IPS DF 4.7 (cell line): ENCODE data around the gene COL6A2.
"Not testable (repeated sequence)": the region's sequence is repeated elsewhere in the genome, so short reads cannot be mapped to it uniquely, and the experiment has no call there.

Experiments used
- DNase-seq: peaks from one replicate; pipeline ENCODE4 v3.0.0-alpha.2; 2013; ENCODE audit warnings: low spot score; ENCODE audit errors: extremely low read depth

COL6A2 gene

GRCh38 chr21:46097336-46098293 is at the start of gene COL6A2:
Gene COL6A2, plus strand, starts transcription at chr21:46098112.
- DNase-seq, result no peak

- DNase-seq, result no peak
Observed at GRCh38 chr21:46048926-46049889, 48.7 kb upstream of the COL6A2 start.

DNA sequence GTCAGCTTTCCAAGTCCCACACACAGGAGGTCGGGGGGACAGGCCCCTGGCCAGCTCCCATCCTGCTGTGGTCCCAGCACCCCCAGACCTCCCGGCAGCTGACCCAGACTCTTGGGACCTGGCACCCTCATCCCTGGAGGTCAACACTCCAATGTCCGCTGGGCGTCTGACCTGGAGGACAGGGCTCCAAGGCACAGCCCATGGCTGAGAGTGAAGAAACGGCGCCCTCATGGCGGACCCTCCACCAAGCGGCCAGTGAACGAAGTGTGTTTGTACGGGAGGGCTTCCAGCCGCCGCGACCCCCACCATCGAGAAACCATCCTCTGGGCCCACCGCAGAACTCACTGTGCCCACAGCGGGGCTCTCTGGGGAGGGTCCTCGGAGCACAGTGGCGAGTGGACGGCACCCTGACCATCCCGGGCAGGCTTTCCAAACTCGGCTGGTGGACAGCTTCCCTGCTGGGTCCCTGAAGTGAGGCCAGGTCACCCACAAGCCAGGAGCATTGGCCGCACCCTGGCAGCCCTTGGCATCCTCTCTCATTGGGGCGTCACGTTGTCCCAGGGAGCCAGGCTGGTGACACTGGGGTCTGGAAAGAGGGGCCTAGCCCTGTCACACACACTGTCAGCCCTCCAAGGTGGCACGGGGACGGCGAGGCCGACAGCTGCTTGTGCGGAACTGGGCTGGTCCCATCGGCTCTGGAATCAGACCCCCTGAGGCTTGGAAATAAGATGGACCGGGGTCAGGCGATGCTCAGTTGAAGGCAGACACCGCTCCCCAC is 47.8 kb upstream of the COL6A2 start:
- no peak for DNase-seq

DNA sequence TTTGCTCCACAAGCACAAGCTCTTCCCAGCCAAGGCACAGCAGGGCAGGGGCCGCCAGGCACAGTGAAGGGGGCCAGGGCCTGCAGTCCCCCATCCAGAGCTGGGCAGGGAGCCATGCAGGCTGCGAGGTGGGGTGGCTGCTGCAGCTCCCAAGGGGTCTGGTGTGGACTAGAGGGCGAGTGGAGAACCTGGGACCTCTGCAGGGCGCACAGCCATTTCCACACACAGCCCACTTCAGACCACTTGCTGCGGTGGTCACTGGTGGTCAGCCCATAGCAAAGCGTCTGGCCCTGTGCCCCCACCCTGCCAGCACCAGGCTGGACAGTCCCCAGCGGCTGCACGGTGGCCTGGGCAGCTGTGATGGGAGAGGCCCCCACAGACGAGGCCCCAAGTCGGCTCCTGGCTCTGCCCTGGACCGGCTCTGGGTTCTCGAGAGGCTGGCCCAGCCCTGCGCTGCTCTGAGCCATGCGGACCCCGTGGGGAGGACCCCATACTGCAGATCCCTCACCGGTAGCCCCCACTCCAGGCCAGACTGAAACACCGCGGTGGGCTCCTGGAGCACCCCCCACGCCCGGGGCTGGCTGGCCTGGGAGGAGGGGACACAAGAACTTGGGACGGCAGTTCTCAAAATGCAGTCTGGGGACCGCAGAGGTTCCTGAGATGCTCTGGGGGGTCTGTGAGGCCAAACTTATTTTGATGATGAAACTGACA is 47.1 kb upstream of the COL6A2 start:
- DNase-seq, result no peak

DNA sequence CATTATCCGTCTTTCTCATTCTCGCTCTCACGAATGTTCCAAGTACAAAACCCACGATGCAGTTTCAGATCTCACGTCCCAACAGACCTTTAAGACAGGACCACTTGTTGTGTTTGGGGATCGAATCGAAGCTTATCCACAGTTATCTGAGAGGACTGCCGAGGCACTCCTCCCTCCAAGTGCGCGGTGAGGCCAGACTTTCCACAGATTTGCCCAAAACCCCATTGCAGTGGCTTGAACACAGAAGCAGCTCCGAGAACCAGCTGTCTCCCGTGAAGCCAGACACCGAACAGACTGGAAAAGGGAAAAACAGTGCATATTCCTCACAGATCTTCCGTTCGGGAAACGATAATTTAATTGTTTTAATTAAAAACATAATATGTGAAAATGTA is 46.5 kb upstream of the COL6A2 start:
- no peak for DNase-seq

DNA sequence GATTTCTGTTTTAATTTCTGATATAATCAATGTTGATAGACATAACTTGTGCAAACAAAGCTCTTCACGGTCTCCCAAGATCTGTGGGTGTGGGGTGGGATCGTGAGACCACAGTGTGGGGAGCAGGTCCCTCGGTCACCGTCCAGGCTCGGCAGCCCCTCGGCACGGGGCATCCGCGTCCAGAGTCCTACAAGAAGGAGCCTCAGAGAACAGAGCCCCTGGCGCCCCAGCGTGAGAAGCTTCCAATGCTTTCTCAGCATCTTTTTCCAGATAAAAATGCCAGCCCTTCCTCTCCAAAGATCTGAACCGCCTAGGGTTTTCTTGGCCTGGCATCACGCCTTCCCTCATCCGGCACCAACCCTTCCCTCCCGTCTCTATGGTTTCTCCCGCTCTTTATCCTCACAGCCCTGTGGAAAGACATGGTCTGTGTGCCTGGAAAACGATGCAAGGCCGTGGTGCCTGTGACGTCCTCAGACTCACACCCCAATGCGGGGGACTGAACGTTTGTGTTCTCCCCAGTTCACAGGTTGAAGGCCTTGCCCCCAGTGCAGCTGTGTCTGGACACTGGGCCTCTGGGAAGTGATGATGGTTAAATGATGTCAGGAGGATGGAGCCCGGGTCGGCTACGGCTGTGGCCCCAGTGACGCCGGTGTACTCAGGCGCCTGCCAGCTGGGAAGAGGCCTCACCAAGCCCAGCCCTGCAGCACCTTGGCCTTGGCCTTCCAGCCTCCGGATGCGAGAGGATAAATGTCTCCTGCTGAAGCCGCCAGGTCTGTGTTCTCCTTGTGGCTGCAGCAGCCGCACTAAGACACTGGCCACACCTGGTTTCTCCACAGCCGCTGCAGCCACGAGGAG is 45.9 kb upstream of the COL6A2 start:
- DNase-seq, result no peak

- DNase-seq, result no peak
Observed at GRCh38 chr21:46052703-46053651, 44.9 kb upstream of the COL6A2 start.

DNA sequence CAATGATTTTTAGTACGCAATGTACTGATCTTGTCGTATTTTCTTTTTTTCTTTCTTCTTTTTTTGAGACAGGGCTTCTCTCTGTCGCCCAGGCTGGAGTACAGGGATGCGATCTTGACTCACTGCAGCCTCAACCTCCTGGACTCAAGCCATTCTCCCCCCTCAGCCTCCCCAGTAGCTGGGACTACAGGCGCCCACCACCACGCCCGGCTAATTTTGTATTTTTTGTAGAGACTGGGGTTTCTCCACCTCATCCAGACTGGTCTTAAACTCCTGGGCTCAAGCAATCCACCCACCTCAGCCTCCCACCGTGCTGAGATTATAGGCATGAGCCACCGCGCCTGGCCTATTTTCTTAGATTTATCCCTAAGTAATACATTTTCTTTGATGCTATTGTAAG is 43.9 kb upstream of the COL6A2 start:
- no peak for DNase-seq

- no peak for DNase-seq
Observed at GRCh38 chr21:46054451-46054881, 43.4 kb upstream of the COL6A2 start.

DNA sequence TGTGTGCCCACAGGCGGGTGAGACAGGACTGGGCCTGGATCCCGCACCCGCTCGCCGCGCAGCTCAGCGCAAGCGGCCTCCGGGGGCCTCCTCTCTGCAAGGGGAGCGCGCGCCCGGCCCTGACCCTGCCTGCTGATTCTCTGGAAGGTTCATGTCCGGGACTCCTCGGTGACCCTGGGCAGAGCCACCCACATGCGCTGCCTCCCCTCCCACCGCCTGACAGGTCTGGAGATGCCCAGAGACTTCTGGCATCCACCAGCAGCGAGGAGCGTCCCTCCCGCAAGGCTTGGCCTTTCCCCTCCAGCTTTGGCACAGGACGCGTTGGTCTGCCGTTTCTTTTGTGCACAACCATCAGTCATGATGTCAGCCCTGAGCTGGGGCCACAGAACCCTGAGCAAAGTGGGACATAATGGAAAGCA is 42.0 kb upstream of the COL6A2 start:
- DNase-seq, result no peak

- DNase-seq, result no peak
Observed at GRCh38 chr21:46056450-46056903, 41.4 kb upstream of the COL6A2 start.

GRCh38 chr21:46057111-46057709 is 40.7 kb upstream of the COL6A2 start:
- DNase-seq, result no peak

DNA sequence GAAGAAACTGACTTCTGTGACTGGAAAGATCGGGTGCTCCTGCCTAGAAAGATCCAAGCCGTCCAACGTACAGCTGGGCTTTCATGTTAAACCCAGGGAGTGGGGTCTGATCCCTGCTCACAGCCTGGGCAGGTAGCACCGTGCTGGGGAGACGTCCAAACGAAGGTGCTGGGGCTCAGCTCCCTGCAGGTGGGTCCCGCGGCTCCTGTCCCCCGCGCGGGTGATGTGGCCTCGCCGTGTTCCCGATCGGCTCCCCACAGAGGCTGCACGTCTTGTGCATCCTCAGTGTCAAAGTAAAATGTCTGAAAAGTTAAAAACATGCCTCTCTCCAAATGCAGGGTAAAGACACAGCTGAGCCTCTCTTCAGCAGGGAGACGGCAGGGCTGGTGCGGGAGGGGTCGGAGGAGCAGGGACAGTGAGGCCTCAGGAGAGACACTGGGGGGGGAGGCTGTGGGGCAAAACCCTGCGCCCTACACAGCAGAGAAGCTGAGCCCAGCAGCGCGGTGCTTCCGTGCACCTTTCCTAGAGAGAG is 40.1 kb upstream of the COL6A2 start:
- DNase-seq, result no peak

- DNase-seq, result no peak
Observed at GRCh38 chr21:46058431-46059145, 39.3 kb upstream of the COL6A2 start.

DNA sequence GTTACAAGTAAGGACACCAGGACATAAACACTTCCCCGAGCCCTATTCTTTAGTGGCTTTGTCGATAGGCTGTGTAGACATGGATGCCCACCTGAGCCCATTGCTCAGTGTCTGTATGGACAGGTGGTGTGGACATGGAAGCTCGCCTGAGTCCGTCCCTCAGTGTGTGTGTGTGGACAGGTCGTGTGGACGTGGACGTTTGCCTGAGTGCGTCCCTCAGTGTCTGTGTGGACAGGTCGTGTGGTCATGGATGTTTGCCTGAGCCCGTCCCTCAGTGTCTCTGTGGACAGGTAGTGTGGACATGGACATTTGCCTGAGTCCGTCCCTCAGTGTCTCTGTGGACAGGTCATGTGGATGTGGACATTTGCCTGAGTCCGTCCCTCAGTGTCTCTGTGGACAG is 38.7 kb upstream of the COL6A2 start:
- DNase-seq, result no peak

GRCh38 chr21:46059711-46060455 is 38.0 kb upstream of the COL6A2 start:
- DNase-seq, result not testable (repeated sequence)
